Mesendoderm (in vitro differentiated cells): ENCODE data around the gene EGFR.

Experiments used
- DNase-seq: peaks from one replicate; pipeline ENCODE4 v3.0.0; 2013
- H2AK5ac ChIP-seq: 2 replicates; pipeline ENCODE4 v1.6.1; 2013; ENCODE audit warnings: low read length, inconsistent platforms
- H2BK120ac ChIP-seq: 2 replicates; pipeline ENCODE4 v1.6.1; 2013; ENCODE audit warnings: low read depth, mild to moderate bottlenecking, low read length, moderate library complexity, mixed read lengths
- H2BK15ac ChIP-seq: replicated peaks from 2 replicates; pipeline ENCODE4 v1.6.1; 2013; ENCODE audit warnings: low read depth, mild to moderate bottlenecking, moderate library complexity
- H2BK5ac ChIP-seq: 2 replicates; pipeline ENCODE4 v1.6.1; 2013; ENCODE audit warnings: low read length, inconsistent platforms
- H3K18ac ChIP-seq: 2 replicates; pipeline ENCODE4 v1.6.1; 2013; ENCODE audit warnings: mild to moderate bottlenecking, low read length, mixed read lengths
- H3K23ac ChIP-seq: one replicate; pipeline ENCODE4 v1.6.1; 2013; ENCODE audit warnings: low read length
- H3K27ac ChIP-seq: 2 replicates; pipeline ENCODE4 v1.5.1; 2013; ENCODE audit warnings: low read depth, mild to moderate bottlenecking, inconsistent platforms, low read length, moderate library complexity
- H3K27me3 ChIP-seq: 2 replicates; pipeline ENCODE4 v1.6.1; 2013; ENCODE audit warnings: low read length, control low read depth, mild to moderate bottlenecking, inconsistent platforms; ENCODE audit not compliant: insufficient read depth, poor library complexity
- H3K36me3 ChIP-seq: 2 replicates; pipeline ENCODE4 v1.6.1; 2013; ENCODE audit warnings: low read length, inconsistent platforms; ENCODE audit not compliant: control insufficient read depth, insufficient read depth
- H3K4ac ChIP-seq: one replicate; pipeline ENCODE4 v1.6.1; 2013; ENCODE audit warnings: low read depth, mild to moderate bottlenecking, low read length, moderate library complexity
- H3K4me1 ChIP-seq: 2 replicates; pipeline ENCODE4 v1.6.1; 2013; ENCODE audit warnings: low read depth, low read length, inconsistent platforms; ENCODE audit not compliant: control insufficient read depth
- H3K4me2 ChIP-seq: 2 replicates; pipeline ENCODE4 v1.6.1; 2013; ENCODE audit warnings: low read length
- H3K4me3 ChIP-seq: 2 replicates; pipeline ENCODE4 v1.5.1; 2013; ENCODE audit warnings: mild to moderate bottlenecking, low read length
- H3K56ac ChIP-seq: one replicate; pipeline ENCODE4 v1.6.1; 2013; ENCODE audit warnings: low read length
- H3K79me1 ChIP-seq: 2 replicates; pipeline ENCODE4 v1.6.1; 2013; ENCODE audit warnings: low read length, inconsistent platforms
- H3K79me2 ChIP-seq: 2 replicates; pipeline ENCODE4 v1.6.1; 2013; ENCODE audit warnings: mild to moderate bottlenecking, low read length; ENCODE audit not compliant: control insufficient read depth, insufficient read depth
- H3K9ac ChIP-seq: 2 replicates; pipeline ENCODE4 v1.6.1; 2013; ENCODE audit warnings: low read length, inconsistent platforms
- H4K5ac ChIP-seq: one replicate; pipeline ENCODE4 v1.6.1; 2013; ENCODE audit warnings: low read length
- H4K8ac ChIP-seq: one replicate; pipeline ENCODE4 v1.6.1; 2013; ENCODE audit warnings: low read depth, mild to moderate bottlenecking, control low read depth, low read length, moderate library complexity
- WGBS: extraction: QIAGEN DNeasy Blood & Tissue Kit; methylation state at CpG from one replicate; pipeline ENCODE4 v1.1.7; 2013; ENCODE audit warnings: low lambda C conversion rate, missing lambda C conversion rate; ENCODE audit not compliant: insufficient coverage; ENCODE audit errors: extremely low coverage; 5-methylcytosine and 5-hydroxymethylcytosine counted together

The EGFR gene

DNA sequence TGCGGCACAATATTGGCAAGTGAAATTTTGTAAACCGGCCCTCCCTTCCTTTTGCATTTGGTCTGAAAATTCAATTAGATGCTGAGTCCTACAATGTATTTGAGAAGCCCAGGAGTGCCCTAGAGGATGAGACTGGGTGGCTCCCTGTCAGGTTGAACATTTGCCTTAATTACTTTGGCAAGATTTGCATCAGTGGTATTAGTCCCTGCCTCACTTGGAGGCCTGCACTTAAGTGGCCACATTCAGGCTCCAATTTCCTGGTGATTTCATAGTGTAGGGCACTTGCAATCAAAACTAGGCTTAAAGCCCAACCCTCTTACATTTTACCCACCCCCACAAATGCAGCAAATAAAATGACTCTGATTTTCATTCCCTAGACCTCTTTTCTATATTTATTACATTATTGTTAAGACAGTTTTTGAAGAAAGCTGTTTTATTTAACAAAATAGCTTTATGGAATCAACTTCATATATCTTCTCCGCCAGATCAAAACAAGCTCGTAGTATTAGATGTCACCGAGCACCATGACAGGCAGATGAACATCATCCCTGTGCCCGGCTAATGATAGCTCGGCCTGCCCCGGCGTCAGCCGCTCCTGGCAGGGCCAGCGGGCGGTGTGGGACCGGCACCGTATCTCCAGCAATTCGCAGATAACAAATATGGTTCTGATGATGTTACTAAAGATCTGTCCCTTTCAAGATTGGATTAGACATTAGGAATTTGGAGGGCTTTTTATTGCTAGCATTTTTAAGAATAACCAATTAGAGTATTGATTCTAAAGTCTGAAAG is 73.6 kb downstream of the EGFR start:
- Histone ChIP-seq H3K79me1 (no peaks in the 10 kb centered on the region), H3K27ac (no peak overlapping the region), H3K23ac (no peak overlapping the region), H2BK5ac (no peak overlapping the region), H3K18ac (no peak overlapping the region), H3K4me2 (no peak overlapping the region), H3K4ac (no peak overlapping the region), H3K27me3 (no peaks in the 10 kb centered on the region), H3K36me3 (no peaks in the 10 kb centered on the region), H3K9ac (no peak overlapping the region), H3K4me1 (no peaks in the 10 kb centered on the region), H4K8ac (no peak overlapping the region), H2BK15ac (no peak overlapping the region), H3K4me3 (no peak overlapping the region), H3K56ac (no peak overlapping the region), H2AK5ac (no peak overlapping the region), H4K5ac (no peak overlapping the region), H2BK120ac (no peak overlapping the region), H3K79me2 (no peaks in the 10 kb centered on the region)
- DNase-seq: no peak
- no CpG with 5 or more reads among the region's 15 CpGs for WGBS

DNA sequence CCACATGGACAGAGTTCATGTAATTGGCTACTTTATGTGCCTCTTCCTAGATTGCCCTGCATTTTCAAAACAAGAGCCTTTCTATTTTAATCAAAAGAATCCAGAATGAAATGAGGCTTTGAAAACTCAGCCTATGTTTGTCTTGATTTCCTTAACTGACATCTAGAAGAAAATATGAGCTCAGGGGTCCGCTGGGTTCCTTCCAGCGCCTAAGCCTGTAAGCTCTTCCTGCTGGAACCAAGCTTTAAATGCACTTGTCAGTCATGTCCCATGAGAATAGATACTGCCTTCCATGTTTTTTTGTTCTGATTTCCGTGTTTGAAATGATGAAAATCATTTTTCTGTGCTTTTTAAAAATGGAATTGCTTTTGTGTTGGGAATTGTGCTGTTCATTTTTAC is 74.2 kb downstream of the EGFR start:
- H3K18ac ChIP-seq: no peak overlapping the region
- no peak overlapping the region for H2BK5ac ChIP-seq
- no peak overlapping the region for H3K4me2 ChIP-seq
- WGBS: no CpG with 5 or more reads among the region's 3 CpGs
- no peaks in the 10 kb centered on the region for H3K27me3 ChIP-seq
- H3K4ac ChIP-seq: no peak overlapping the region
- no peaks in the 10 kb centered on the region for H3K79me1 ChIP-seq
- no peak overlapping the region for H3K9ac ChIP-seq
- H3K36me3 ChIP-seq: no peaks in the 10 kb centered on the region
- no peak overlapping the region for H3K56ac ChIP-seq
- no peaks in the 10 kb centered on the region for H3K4me1 ChIP-seq
- no peak overlapping the region for H3K27ac ChIP-seq
- no peak for DNase-seq
- no peak overlapping the region for H4K5ac ChIP-seq
- H3K4me3 ChIP-seq: no peak overlapping the region
- H3K23ac ChIP-seq: no peak overlapping the region
- H3K79me2 ChIP-seq: no peaks in the 10 kb centered on the region
- H2BK120ac ChIP-seq: no peak overlapping the region
- H2BK15ac ChIP-seq: no peak overlapping the region
- H4K8ac ChIP-seq: no peak overlapping the region
- H2AK5ac ChIP-seq: no peak overlapping the region

DNA sequence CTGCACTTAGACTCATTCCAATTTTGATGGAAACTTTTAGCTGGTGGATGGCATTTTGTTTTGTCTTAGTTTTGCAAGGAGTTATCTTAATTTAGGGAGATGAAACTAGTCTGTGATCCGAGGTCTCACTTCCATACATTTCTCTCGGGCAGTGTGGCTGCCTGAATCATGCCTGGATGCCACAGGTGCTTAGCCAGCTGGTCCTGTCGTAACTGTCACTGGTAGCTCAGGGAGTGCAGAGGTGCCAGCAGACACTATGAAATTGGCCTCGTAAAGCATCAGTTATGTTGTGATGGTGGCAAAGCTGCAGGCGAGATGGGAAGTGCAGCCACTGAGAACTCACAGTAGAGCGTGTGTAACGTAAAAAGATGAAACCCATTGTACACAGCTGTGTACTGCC is 74.9 kb downstream of the EGFR start:
- H3K36me3 ChIP-seq: no peaks in the 10 kb centered on the region
- H2BK15ac ChIP-seq: no peak overlapping the region
- no peak overlapping the region for H2BK5ac ChIP-seq
- H3K27me3 ChIP-seq: no peaks in the 10 kb centered on the region
- no peaks in the 10 kb centered on the region for H3K79me2 ChIP-seq
- H3K4me1 ChIP-seq: no peaks in the 10 kb centered on the region
- no peak overlapping the region for H4K5ac ChIP-seq
- no peak overlapping the region for H2BK120ac ChIP-seq
- H4K8ac ChIP-seq: no peak overlapping the region
- H3K18ac ChIP-seq: no peak overlapping the region
- no peak overlapping the region for H3K9ac ChIP-seq
- WGBS: no CpG with 5 or more reads among the region's 7 CpGs
- H3K27ac ChIP-seq: no peak overlapping the region
- H2AK5ac ChIP-seq: no peak overlapping the region
- H3K23ac ChIP-seq: no peak overlapping the region
- H3K56ac ChIP-seq: no peak overlapping the region
- DNase-seq: no peak
- no peaks in the 10 kb centered on the region for H3K79me1 ChIP-seq
- H3K4me3 ChIP-seq: no peak overlapping the region
- no peak overlapping the region for H3K4me2 ChIP-seq
- no peak overlapping the region for H3K4ac ChIP-seq

DNA sequence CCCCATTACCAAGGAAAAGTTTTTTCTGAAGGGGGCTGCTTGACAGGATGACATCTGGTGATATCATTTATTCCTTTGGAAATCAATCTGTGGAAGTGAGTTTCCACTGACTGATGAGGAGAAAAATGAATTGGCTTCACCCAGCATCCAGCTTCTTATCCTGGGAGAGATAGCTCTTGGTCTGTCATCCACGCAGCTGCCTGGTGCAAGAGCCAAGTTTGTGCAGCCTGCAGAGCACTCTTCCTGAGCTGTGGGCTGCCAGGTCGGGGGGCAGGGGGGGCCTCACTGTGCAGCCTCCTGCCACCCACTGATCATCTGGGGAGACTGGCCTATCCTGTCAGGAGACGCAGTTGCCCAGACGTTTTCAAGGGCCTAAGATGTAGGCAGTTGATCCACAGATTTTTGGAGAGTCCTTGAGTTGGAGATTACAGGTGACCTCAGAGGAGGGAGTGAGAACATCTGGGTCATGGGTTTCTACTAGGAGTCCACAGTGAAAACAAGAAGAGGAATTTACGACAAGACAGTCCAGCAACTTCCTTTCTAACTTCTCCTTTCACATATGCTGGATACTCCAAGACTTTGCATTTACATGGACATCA is 75.4 kb downstream of the EGFR start:
- Histone ChIP-seq H3K36me3 (no peaks in the 10 kb centered on the region), H4K5ac (no peak overlapping the region), H3K4me2 (no peak overlapping the region), H3K18ac (no peak overlapping the region), H3K27ac (no peak overlapping the region), H3K56ac (no peak overlapping the region), H2BK5ac (no peak overlapping the region), H3K23ac (no peak overlapping the region), H2AK5ac (no peak overlapping the region), H3K79me2 (no peaks in the 10 kb centered on the region), H3K4ac (no peak overlapping the region), H3K27me3 (no peaks in the 10 kb centered on the region), H2BK15ac (no peak overlapping the region), H3K4me3 (no peak overlapping the region), H2BK120ac (no peak overlapping the region), H4K8ac (no peak overlapping the region), H3K4me1 (no peaks in the 10 kb centered on the region), H3K79me1 (no peaks in the 10 kb centered on the region), H3K9ac (no peak overlapping the region)
- no CpG with 5 or more reads among the region's 5 CpGs for WGBS
- DNase-seq: no peak

DNA sequence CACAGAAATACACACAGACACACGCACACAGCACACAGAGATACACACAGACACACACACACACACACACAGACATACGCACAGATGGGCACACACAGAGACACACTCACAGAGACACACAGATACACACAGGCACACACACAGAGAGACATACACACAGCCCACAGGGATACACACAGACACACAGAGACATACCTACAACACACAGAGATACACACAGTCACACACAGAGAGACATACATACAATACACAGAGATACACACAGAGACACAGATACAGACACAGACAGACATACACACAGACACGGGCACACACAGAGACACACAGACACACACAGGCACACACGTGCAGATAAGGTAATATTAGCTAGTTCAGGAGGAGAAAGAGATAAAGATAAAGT is 76.9 kb downstream of the EGFR start:
- Histone ChIP-seq H3K79me1 (no peaks in the 10 kb centered on the region), H2BK15ac (no peak overlapping the region), H2AK5ac (no peak overlapping the region), H3K79me2 (no peaks in the 10 kb centered on the region), H3K4ac (no peak overlapping the region), H2BK5ac (no peak overlapping the region), H3K9ac (no peak overlapping the region), H3K4me2 (no peak overlapping the region), H4K5ac (no peak overlapping the region), H3K56ac (no peak overlapping the region), H3K4me3 (no peak overlapping the region), H2BK120ac (no peak overlapping the region), H3K27ac (no peak overlapping the region), H3K18ac (no peak overlapping the region), H3K4me1 (no peaks in the 10 kb centered on the region), H3K36me3 (no peaks in the 10 kb centered on the region), H3K23ac (no peak overlapping the region), H3K27me3 (no peaks in the 10 kb centered on the region), H4K8ac (no peak overlapping the region)
- WGBS: no CpG with 5 or more reads among the region's 4 CpGs
- no peak for DNase-seq

DNA sequence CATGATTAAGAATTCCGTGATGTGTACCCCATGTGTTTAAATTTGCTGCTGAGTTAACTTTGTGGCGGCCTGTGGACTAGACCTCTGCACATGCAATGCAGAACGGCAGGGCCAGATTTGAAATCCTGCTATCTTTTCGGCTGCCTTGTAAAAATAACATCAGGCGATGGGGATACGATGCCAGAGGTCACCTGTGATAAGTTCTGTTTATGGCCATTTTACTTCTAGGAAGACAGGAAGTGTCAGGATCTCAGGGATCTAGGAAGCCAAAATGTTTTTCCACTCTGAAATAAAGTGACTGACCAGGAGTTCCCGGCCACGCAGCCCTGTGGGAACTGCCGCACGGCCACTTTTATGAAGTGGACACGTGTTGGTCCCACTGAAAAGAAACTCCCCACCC is 77.5 kb downstream of the EGFR start:
- WGBS: no CpG with 5 or more reads among the region's 11 CpGs
- no peak overlapping the region for H3K23ac ChIP-seq
- no peaks in the 10 kb centered on the region for H3K36me3 ChIP-seq
- H3K18ac ChIP-seq: no peak overlapping the region
- no peak overlapping the region for H2BK5ac ChIP-seq
- H3K27ac ChIP-seq: no peak overlapping the region
- H3K4me3 ChIP-seq: no peak overlapping the region
- no peaks in the 10 kb centered on the region for H3K27me3 ChIP-seq
- no peak overlapping the region for H4K8ac ChIP-seq
- no peaks in the 10 kb centered on the region for H3K79me2 ChIP-seq
- no peak overlapping the region for H2BK15ac ChIP-seq
- H2AK5ac ChIP-seq: no peak overlapping the region
- H3K4me2 ChIP-seq: no peak overlapping the region
- no peaks in the 10 kb centered on the region for H3K4me1 ChIP-seq
- no peaks in the 10 kb centered on the region for H3K79me1 ChIP-seq
- DNase-seq: no peak
- no peak overlapping the region for H3K56ac ChIP-seq
- no peak overlapping the region for H4K5ac ChIP-seq
- H3K9ac ChIP-seq: no peak overlapping the region
- H2BK120ac ChIP-seq: no peak overlapping the region
- no peak overlapping the region for H3K4ac ChIP-seq
